Measurements from ENCODE around the gene RBM6. TPM values are rescaled to one million over a fixed set of nuclear protein-coding genes. Genes with fewer than 3 reads are reported as not detected.

The RBM6 gene
- total RNA-seq, 4 donors from 2014 or later: 62.3 to 137 (median 88.4) TPM

- DNase-seq (ENCODE audit: low spot score): no peak
- no peak for TF ChIP-seq CTCF (IDR thresholded peaks at IDR 0.05)
- no peak for ATAC-seq (ENCODE audit: low FRiP score)
These were observed 182.1 kb downstream of the RBM6 start for GRCh38 chr3:50122071-50122470.

GRCh38 chr3:50122661-50123391 is 182.9 kb downstream of the RBM6 start:
- TF ChIP-seq CTCF (IDR thresholded peaks at IDR 0.05): no peak
- DNase-seq (ENCODE audit: low spot score) (no peak), ATAC-seq (ENCODE audit: low FRiP score) (no peak)

- ATAC-seq (ENCODE audit: low FRiP score) (no peak), DNase-seq (ENCODE audit: low spot score) (no peak)
- no peak for TF ChIP-seq CTCF (IDR thresholded peaks at IDR 0.05)
These were observed 183.6 kb downstream of the RBM6 start for GRCh38 chr3:50123394-50124051.

GRCh38 chr3:50124052-50124799 is 184.3 kb downstream of the RBM6 start:
- no peak for TF ChIP-seq CTCF (IDR thresholded peaks at IDR 0.05)
- DNase-seq (ENCODE audit: low spot score) (no peak), ATAC-seq (ENCODE audit: low FRiP score) (no peak)

GRCh38 chr3:50124800-50125178 is 184.8 kb downstream of the RBM6 start:
- TF ChIP-seq CTCF (IDR thresholded peaks at IDR 0.05): no peak
- DNase-seq (ENCODE audit: low spot score) (no peak), ATAC-seq (ENCODE audit: low FRiP score) (no peak)

- no peak for DNase-seq (ENCODE audit: low spot score)
- no peak for TF ChIP-seq CTCF (IDR thresholded peaks at IDR 0.05)
- ATAC-seq (ENCODE audit: low FRiP score): no peak
These were observed 185.8 kb downstream of the RBM6 start for GRCh38 chr3:50125541-50126286.

All from omental fat pad (tissue), 4 donors.